K562 (cell line): ENCODE results near the gene ZNF598. TPM values are rescaled to one million over a fixed set of nuclear protein-coding genes. Genes with fewer than 3 reads are reported as not detected.
A peak's percentile ranks its signal among the peaks of the same experiment; 100 is the strongest.

Experiments
- ARID1B ChIP-seq: fragments of 450-650 bp; IDR thresholded peaks from 2 replicates; pipeline ENCODE4 v1.6.1; 2016; ENCODE audit warnings: antibody characterized with exemption, mild to moderate bottlenecking, inconsistent platforms
- CBFA2T2 ChIP-seq: fragments of 450-650 bp; conservative IDR thresholded peaks from 2 replicates; pipeline ENCODE4 v1.6.1; 2017; ENCODE audit warnings: mild to moderate bottlenecking
- CREM ChIP-seq: IDR thresholded peaks from 2 replicates; pipeline ENCODE4 v1.6.1; 2014; ENCODE audit warnings: antibody characterized with exemption, low read depth
- FOXP4 ChIP-seq: sonication (generic); formaldehyde crosslinking; IDR thresholded peaks from 2 replicates; pipeline ENCODE4 v1.8.0; 2022; ENCODE audit warnings: mild to moderate bottlenecking, missing genetic modification reagents, borderline replicate concordance
- JUN ChIP-seq, 2 experiments: sonication (generic) in 1 of 2; formaldehyde crosslinking in 1 of 2; IDR thresholded peaks; 2 replicates each; pipeline versions ENCODE4 v1.6.1 to v1.8.0; 2012 to 2022; ENCODE audit warnings: borderline replicate concordance in 2 of 2, mild to moderate bottlenecking in 2 of 2, improper control_type of control experiment in 1 of 2, low read depth in 1 of 2, low read length in 1 of 2, missing genetic modification reagents in 1 of 2
- NFRKB ChIP-seq: fragments of 450-650 bp; IDR thresholded peaks from 2 replicates; pipeline ENCODE4 v1.6.1; 2016; ENCODE audit warnings: low read depth
- polyA plus RNA-seq, 8 experiments: library from polyadenylated mRNA; depleted of rRNA in 4 of 8; stranded (reverse) in 5 of 8; unstranded in 3 of 8; fragments of >200 nt; fragmentation: Nextera tagmentation in 2 of 8; fragmentation: Illumina TruSeq in 1 of 8; extraction: Ambion mirVana in 2 of 8; extraction: Trizol in 1 of 8; gene quantifications; 2 replicates each; pipeline versions ENCODE4 v1.2.1 to v1.2.3, GENCODE V29; 2011 to 2014; ENCODE audit warnings: inconsistent platforms in 1 of 8, missing spikeins in 1 of 8
- total RNA-seq, 7 experiments: library from RNA; depleted of rRNA in 6 of 7; stranded (reverse); fragments of >200 nt in 6 of 7; fragmentation: Illumina TruSeq in 2 of 7; extraction: Trizol in 2 of 7; gene quantifications; 2 replicates each; pipeline versions ENCODE4 v1.2.1 to v1.2.3, GENCODE V29; 2011 to 2021; ENCODE audit warnings: low replicate concordance in 1 of 7
- TF ChIP-seq, protein P1 (sequence below): sonication (generic); formaldehyde crosslinking; IDR thresholded peaks from 2 replicates; pipeline ENCODE4 v1.8.0; 2022; ENCODE audit warnings: missing genetic modification reagents, mild to moderate bottlenecking, moderate library complexity, borderline replicate concordance

ZNF598 gene
- total and polyA plus RNA-seq, 9 of the 15 experiments (the other 6 are each of a cell fraction or from before 2014, with no cell fraction given) = 0.11 to 115 (median 29.6) TPM

- TF ChIP-seq, protein P1, sequence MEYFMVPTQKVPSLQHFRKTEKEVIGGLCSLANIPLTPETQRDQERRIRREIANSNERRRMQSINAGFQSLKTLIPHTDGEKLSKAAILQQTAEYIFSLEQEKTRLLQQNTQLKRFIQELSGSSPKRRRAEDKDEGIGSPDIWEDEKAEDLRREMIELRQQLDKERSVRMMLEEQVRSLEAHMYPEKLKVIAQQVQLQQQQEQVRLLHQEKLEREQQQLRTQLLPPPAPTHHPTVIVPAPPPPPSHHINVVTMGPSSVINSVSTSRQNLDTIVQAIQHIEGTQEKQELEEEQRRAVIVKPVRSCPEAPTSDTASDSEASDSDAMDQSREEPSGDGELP = peak; percentile 95
- TF ChIP-seq NFRKB (no peak), CREM (peak; percentile 24; the same call in 1 of the 2 replicates), JUN (IDR thresholded peaks at IDR 0.05; ENCODE audit: borderline replicate concordance, low read depth, low read length) (0 out of 2 replicates have a peak, but pooled peaks have one; percentile 27), JUN (CRISPR knock-in tag; IDR thresholded peaks at IDR 0.05; ENCODE audit: borderline replicate concordance) (no peak), CBFA2T2 (0 out of 2 replicates have a peak, but pooled peaks have one; percentile 24), FOXP4 (0 out of 2 replicates have a peak, but pooled peaks have one; percentile 21), ARID1B (0 out of 2 replicates have a peak, but pooled peaks have one; percentile 8)
Measured at GRCh38 chr16:2032285-2033056, 22.9 kb upstream of the ZNF598 start (continued).
